Stromal cell of bone marrow (primary cell): ENCODE measurements around the gene SFT2D2.

ENCODE experiments used
- DNase-seq: peaks from one replicate; pipeline ENCODE4 v3.0.0-alpha.2; 2012; ENCODE audit warnings: low read depth

The SFT2D2 gene

DNA sequence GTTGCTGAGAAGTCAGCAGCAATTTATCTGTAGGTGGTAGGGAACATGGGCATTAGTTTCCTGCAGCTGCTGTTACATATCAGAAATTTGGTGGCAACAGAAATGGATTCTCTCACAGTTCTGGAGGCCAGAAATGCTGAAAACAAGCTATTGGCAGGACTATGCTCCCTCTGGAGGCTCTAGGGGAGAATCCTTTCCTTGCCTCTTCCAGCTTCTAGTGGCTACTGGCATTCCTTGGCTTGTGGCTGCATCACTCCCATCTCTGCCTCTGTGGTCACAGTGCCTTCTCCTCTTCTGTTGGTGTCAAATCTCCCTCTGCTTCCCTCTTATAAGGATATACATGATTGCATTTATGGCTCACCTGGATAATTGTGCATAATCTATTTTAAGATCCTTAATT is 2.5 kb upstream of the SFT2D2 start:
- no peak for DNase-seq

DNA sequence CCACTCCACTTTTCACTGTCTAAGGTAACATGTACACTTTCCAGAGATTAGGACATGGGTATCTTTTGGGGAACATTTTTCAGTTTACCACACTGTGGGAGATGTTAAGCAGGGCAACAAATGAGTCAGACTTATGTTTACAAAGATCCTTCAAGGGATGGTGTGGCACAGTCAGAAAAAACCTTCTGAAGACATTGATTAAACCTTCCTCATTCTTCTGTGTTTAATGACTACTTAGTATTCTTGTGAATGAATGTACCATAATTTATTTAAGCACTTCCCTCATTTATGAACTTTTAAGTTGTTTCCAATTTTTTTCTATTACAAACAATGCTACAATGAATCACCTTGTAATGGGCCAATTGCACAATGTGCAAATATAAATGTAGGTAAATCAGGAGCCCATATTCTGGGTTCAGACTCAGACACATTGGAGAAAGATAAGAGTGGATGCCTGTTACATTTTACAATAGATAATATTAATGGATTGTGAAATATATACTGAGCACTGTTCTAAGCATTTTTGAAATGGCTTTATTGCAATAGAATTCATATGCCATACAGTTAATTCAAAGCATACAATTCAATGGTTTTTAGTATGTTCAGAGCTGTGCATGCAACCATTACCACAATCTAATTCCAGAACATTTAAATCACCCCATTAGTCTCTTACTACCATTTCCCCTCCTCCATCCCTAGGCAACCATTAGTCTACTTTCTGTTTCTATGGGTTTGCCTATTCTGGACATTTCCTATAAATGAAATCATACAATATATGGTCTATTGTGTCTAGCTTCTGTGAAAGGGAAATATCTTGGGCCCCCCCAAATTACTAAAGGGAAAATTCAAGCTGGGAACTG is 1.9 kb upstream of the SFT2D2 start:
- no peak for DNase-seq

DNA sequence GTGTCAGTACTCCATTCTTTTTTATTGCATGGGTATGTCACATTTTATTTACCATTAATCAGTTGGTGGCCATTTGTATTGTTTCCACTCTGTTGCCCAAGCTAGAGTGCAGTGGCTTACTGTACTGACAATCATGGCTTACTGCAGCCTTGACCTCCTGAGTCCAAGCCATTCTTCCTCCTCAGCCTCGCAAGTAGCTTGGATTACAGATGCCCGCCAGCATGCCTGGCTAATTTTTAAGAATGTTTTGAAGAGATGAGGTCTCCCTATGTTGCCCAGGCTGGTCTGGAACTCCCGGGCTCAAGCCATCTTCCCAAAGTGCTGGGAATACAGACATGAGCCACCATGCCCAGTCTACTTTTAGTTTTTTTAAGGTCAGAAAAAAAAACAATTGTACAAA is 813 bp upstream of the SFT2D2 start:
- DNase-seq: no peak

DNA sequence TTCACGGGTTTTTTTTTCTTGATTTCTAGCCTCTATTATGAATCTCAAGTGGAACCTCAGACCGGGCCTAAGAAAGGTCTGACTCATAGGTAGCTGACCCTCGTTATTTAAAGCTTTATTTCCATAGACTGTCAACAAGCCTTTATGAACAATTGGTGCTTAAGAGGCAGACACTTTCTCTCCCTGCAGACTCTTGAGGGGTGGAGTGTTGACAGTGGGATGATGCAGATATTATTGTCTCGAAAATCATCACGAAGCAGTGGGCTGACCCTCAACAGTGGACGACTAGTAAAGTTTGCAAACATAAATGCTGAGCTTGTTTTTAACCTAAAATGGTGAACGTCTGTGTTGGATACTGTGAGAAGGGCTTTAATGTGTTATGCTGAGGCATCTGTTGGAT is 1.8 kb downstream of the SFT2D2 start:
- no peak for DNase-seq

DNA sequence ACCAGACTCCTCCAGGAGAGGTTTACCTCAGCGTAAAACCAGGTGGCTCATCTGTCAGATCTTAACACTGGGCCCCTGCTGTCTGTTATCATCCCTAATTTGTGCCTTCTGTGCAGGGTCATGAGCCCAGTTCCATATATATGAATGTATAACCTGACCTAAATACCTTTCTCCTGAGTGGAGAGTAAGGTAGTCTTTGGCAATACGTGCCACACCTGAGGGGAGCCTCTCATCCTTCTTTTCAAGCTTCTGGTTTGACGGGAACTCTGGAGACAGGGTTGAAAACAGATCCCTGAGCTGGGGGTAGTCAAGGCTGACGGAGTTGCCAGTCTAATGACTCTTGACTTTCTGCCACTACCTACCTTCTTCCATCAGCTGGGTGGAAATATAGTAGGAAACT is 4.1 kb downstream of the SFT2D2 start:
- DNase-seq: no peak

DNA sequence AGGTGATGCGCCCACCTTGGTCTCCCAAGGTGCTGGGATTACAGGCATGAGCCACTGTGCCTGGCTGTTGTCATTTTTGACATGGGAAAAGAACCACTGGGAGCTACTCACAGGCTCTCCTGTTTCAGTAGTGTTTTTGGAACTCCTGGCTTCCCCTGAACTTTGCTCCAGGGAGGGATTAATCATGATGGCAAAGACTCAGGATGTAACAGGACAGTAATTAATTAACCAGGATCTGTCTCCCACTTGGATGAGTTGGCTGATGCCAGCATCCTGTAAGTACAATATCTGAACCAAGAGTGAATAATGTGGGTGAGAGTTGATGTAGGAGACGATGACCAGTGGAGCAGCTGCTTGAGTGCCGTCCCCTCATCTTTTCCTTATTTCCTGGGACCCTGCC is 4.9 kb downstream of the SFT2D2 start:
- DNase-seq: no peak

DNA sequence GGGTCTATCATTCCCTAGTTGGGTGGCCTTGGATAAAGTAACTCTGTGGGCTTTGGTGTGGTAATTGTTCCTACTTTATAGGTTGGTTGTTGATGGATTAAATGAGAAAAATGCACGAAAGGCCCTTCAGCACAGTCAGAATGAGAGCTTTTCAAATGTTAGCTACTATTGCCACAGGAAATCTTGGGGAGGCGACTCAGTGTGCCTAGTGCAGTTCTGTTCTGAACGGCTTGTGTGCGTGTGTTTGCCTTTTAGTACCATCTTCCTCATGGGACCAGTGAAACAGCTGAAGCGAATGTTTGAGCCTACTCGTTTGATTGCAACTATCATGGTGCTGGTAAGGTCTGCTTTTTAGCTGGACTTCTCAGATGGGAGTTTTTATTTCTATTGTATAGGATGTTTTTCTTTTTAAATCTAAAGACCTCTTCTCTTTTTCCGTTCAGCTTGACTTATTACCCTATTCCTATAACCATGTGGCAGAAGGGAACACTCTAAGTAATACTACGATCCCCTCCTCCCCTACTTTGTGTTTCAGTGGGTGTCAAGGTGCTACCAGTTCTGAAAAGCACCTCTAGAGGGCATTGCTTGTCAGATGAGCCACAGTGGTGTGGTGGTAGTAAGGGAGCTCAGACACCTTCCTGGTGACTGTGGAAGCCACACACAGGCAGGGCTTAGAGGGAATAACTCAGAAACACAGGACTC is 9.2 kb downstream of the SFT2D2 start:
- DNase-seq: no peak

DNA sequence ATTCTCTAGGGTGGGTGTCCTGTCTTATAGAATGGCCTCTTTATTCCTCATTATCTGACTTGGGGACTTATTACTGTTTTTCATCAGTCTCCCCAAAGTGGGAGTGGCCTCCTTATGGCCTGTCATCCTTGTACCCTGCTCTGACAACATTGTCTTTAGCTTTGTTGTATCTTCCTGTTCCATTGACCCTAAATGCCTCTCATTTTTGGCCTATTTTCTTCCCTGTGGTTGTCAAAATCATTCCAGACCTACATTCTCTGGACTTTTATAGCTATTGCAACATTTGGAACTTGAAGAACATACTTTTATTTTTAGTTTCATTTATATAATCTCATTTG is 9.7 kb downstream of the SFT2D2 start:
- DNase-seq: no peak

DNA sequence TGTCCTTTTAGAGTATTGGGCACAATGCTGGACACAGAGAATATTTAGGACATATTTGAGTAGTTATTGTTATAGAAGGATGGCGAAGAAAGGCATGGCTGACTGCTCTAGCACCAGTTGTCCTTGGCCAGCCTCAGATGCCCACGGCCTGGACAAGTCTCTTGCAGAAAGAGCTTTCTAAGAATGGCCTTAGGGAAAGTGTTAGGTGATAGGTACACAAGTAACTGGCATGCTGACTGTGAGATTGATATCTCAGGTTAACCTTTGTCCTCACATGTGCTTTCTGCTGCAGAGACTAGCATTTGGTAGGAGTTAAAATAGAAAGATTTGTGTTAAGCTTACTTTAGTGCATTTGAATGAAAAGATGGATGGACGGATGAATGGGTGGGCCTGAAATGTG is 10.1 kb downstream of the SFT2D2 start:
- no peak for DNase-seq

DNA sequence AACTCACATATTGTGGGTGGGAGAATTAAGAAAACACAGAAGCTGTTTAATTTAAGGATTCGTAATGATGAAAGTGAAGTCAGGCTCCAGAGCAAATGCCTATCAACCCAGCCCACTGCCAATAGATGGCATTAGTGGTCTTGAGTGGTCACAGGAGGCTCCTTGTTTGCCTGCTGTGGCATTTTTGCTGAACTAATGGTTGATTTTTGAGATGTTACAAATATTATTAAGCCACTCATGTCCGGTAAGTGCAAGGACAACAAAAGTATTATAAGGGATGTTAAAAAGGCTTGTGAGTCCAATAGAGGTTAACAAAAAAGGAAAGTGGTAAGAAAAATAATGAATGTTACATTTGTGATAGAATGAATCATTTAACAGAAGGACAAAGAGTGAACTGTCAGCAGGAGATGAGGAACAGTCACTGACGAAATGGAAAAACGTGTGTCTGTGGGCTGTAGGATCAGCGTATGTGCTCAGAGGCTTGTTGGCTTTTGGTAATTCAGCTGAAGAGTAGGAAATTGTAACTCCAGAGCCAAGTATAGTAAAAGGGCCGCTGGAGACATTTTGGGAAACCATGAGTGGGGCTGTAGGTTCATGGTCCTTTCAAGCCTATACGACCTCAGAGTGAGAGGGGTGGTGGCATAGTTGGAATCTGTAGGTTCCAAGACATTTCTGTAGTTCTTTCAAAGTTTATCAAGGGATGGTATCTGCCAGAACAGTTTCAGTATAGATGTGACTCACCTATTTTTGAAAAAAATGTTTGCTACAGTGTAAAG is 11.2 kb downstream of the SFT2D2 start:
- no peak for DNase-seq

DNA sequence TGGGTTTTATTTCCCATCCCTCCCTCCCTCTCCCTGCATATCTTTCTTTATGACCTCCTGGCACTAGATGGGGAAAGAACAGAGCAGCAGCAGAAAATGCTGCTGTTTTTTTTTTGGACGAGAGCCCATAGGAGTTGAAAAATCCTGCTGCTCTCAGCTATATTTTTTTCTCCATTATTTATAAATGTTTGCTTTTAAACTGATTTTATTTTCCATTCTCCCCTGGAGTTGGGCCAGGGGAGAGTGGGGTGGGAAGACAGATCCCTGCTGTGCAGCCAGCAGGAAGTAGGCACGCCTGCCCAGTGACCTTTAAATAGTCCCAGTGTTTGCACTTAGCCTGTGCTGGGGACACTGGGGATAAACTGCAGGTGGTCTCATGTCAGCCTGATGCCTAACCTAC is 17.4 kb downstream of the SFT2D2 start:
- no peak for DNase-seq

DNA sequence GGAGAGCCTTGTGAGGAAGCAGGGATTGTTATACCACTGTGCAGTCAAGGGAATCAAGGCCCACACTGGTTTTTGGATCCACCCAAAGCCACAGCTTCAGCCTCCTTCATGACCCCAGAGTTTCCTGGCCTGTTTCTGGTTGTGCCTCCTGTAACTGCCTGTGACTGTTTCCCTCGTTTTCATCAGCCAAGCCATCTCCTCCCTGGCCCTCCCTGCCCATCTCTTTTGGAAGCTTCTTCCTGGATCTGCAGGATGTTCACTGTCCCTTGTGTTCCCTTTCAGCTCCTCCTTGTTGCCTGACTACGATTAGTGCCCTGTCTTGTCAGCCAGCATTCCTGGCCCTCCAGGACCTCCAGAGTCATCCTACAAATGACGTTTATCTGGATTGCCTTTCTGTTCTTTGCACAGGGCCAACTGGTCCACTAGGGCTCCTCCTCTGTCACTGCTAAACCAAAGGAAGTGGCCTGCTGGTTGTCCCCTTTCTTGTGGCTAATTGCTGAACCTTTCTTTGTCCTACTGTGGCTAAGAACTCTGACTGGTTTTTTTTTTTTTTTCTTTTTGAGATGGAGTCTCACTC is 17.9 kb downstream of the SFT2D2 start:
- DNase-seq: no peak

DNA sequence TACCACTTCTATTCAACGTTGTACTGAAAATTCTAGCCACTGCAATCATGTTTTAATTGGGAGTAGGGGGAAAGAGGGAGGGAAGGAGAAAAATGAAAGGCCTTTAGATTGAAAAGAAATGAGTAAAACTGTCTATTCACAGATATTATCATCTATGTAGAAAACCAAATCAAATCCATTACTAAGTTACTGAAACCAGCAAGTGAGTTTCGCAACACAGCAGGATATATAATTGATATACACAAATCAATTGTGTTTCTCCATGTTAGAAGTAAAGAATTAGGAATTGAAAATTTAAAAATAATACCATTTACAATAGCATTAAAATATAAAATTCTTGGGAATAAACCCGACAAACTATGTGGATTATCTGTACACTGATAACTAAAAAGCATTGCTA is 19.2 kb downstream of the SFT2D2 start:
- no peak for DNase-seq

DNA sequence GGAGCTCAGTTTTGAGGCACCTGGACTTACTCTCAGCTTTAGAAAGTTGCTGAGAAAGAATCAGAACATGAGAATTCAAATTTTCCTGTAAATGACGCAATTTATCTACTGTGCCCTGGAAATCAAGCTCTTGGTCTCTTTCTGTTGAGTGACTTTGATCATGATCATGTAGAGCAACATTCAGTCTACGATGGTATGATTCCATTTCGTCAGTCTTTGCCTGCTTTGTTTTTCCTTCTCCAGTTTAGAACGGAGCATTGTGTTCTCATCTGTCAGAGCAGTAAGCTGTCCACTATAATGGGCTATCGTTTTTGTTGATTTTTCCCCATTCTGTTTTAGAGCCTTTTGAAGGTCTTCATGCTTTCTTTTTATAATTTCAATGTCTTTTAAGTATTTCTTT is 20.7 kb downstream of the SFT2D2 start:
- DNase-seq: no peak

DNA sequence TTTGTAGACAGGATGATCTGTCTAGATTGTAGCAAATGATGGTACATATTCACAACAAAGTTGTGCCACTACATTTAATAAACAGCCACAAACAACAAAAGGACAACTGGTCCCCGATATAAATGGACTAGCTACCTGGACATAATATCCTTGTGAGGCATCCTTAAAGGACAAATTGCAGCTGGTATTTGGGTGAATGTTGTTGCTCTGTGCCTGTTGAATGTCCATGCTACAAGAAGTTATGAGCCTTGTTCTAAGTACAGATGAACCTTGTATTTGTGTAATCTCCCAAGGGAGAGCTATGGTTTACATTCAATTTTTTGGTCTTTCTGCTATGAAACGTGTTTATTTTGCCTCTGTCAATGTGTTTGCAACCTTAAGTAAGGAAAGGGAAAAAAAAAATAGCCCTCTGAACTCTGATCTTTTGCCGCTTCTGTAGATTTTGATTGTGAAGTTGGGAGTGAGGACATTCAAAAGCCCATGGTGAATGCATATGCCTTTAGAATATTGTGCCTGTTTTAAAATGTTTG is 26.5 kb downstream of the SFT2D2 start:
- no peak for DNase-seq

DNA sequence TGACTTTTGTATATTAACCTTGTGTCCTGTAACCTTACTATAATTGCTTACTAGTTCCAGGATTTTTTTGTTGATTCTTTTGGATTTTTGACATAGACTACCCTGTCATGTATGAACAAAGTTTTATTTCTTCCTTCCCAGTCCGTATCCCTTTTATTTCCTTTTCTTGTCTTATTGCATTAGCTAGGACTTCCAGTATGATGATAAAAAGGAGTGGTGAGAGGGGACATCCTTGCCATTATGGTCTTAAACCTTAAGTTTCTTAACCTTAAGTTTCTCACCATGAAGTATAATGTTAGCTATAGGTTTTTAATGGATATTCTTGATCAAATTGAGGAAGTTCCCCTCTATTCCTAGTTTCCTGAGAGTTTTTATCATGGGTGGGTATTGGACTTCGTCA is 30.4 kb downstream of the SFT2D2 start:
- no peak for DNase-seq

DNA sequence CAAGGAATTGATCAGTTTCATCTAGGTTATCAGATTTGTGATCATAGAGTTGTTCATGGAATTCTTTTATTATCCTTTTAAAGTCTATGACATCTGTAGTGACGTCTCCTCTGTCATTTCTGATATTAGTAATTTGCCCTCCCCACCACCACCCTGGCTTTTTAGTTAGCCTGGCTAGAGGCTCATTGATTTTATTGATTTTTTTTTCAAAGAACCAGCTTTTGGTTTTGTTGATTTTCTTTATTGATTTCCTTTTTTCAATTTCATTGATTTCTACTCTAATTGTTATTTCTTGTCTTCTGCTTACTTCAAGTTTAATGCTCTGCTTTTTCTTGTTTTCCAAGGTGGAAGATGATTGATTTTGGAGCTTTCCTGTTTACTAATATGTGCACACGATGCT is 31.6 kb downstream of the SFT2D2 start:
- DNase-seq: no peak

DNA sequence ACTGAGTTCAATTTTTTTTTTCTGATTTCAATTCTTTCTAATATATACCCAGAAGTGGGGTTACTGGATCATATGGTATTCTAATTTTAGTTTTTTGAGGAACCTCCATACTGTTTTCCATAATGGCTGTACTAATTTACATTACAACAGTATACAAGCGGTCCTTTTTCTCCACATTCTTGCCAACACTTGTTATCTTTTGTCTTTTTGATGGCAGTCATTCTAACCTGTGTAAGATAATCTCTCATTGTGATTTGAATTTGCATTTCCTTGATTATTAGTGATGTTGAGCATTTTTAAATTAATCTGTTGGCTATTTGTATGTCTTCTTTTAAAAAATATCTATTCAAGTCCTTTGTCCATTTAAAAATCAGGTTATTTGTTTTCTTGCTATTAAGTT is 33.8 kb downstream of the SFT2D2 start:
- no peak for DNase-seq

DNA sequence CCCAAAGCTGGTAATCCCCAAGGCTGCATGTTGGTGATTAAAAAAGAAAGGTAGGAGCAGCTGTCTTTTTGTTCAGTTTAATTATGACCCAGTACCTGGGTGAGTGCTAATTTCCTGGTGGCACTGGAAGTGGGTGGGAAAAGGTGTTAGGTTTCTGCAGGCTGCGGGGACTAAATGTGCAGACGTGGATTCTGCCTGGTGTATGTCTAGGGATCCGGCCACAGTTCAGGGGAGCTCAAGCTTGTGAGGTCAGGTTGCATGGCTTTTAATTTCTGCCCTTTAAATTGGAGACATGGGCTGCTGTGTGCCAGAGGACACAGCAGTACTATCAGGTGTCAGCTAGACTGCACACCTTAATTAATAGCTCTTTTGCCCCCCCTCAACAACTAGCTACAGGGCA is 34.6 kb downstream of the SFT2D2 start:
- no peak for DNase-seq

DNA sequence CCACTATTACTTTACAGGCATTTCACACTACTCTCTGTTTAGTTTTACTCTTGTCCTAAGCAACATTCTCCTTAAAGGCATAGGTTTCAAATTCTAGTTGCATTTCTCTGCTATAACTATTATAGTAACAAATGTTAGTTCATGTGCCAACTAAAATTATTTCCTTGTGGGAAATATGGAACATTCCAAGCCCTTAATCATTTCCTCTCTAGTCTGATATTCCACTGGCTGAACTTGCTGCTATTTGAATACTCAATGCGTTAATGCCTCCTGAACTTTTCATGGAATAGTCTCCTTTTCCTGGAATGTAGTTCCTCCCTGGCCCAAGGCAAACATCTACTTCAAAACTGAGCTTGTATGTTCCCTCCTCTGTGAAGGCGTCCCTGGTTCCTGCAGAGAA is 35.6 kb downstream of the SFT2D2 start:
- peak; percentile 50 for DNase-seq

DNA sequence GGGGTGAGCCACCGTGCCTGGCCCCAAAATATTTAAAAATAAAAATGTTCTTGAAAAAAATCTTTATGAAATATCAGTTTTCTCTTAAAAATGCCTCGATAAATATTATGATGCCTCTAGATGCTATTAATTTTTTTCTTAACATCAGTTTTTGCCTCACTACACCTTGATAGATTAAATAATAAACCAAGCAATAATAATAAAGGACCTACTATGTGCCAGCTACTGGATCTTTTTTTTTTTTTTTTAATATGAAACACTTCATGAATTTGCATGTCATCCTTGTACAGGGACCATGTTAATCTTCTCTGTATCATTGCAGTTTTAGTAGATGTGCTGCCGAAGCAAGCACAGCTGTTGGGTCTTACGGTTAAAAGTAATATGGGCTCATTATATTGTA is 37.3 kb downstream of the SFT2D2 start:
- no peak for DNase-seq

DNA sequence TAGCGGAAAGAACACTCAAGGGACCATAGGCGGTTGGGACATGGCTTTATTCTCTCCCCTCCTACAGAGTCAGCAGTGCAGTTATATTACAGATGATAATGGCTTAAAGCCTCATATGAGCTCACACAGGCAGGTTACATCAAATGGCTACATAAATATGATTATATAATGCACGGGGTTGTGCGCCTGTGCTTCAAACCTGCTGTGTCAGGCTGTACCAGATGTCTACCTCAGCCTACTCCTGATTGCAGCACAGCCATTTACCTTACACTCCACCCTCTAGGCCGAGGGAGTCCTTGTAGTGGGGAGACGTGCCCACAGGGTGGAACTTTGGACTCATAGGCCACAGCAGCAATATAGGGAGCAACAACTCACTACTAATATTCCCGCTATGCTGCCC is 38.5 kb downstream of the SFT2D2 start:
- DNase-seq: no peak

DNA sequence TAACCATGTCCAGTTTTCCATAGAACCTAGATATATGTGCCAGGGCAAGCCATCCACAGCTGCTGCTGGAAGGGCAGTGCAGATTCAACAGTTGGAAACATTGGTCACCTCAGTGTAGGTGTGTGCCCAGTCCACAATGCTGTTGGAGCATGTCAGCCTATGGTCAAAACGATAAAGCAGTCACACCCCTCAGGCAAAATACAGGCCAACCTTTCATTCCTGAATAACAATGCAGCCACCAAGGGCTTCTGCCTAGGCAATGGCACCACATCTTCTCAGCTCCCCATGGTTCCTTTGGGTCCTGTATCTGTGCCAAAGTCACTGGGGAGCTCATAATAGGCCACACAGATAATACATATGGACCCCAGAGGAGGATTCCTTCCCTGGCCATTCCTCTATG is 39.8 kb downstream of the SFT2D2 start:
- DNase-seq: no peak
